GM18907 (cell line): ENCODE data around the gene TSPEAR.
"Not testable (repeated sequence)": the region's sequence is repeated elsewhere in the genome, so short reads cannot be mapped to it uniquely, and the experiment has no call there.

Experiments
- ATAC-seq: cut with Tn5 transposase; IDR thresholded peaks from one replicate; pipeline ENCODE4 v1.9.1; 2021; ENCODE audit warnings: mild to moderate bottlenecking, moderate library complexity; ENCODE audit not compliant: unreplicated experiment

Gene TSPEAR

GRCh38 chr21:44636209-44637017, 75.0 kb downstream of the TSPEAR start:
- ATAC-seq: no peak

GRCh38 chr21:44632067-44632466, 79.3 kb downstream of the TSPEAR start:
- ATAC-seq: no peak

- ATAC-seq: no peak
Observed at GRCh38 chr21:44630440-44630839, 80.9 kb downstream of the TSPEAR start.

- ATAC-seq: no peak
Observed at GRCh38 chr21:44628707-44629391, 82.5 kb downstream of the TSPEAR start.

GRCh38 chr21:44627831-44628233, 83.5 kb downstream of the TSPEAR start:
- ATAC-seq: not testable (repeated sequence)

GRCh38 chr21:44627181-44627822, 84.1 kb downstream of the TSPEAR start:
- not testable (repeated sequence) for ATAC-seq

GRCh38 chr21:44626673-44627143, 84.7 kb downstream of the TSPEAR start, which contains the start of gene KRTAP10-9:
Gene KRTAP10-9 (plus strand): TSS chr21:44627093. CDS start chr21:44627172, 79 bp downstream.
- ATAC-seq: no peak

GRCh38 chr21:44626262-44626661, 85.1 kb downstream of the TSPEAR start:
- ATAC-seq: no peak

- no peak for ATAC-seq
Observed at GRCh38 chr21:44625756-44626155, 85.6 kb downstream of the TSPEAR start.

- no peak for ATAC-seq
Observed at GRCh38 chr21:44623575-44623974, 87.8 kb downstream of the TSPEAR start.

GRCh38 chr21:44619886-44620285, 91.5 kb downstream of the TSPEAR start:
- ATAC-seq: no peak

GRCh38 chr21:44618909-44619308, 92.5 kb downstream of the TSPEAR start:
- no peak for ATAC-seq

- ATAC-seq: no peak
Observed at GRCh38 chr21:44618504-44618903, 92.9 kb downstream of the TSPEAR start.

GRCh38 chr21:44617071-44617501, 94.3 kb downstream of the TSPEAR start:
- ATAC-seq: no peak

GRCh38 chr21:44616591-44616926, 94.8 kb downstream of the TSPEAR start:
- no peak for ATAC-seq

GRCh38 chr21:44615911-44616590, 95.3 kb downstream of the TSPEAR start:
- ATAC-seq: no peak

- no peak for ATAC-seq
Observed at GRCh38 chr21:44615466-44615865, 95.9 kb downstream of the TSPEAR start.

- no peak for ATAC-seq
Observed at GRCh38 chr21:44614961-44615391, 96.4 kb downstream of the TSPEAR start.

- no peak for ATAC-seq
Observed at GRCh38 chr21:44614161-44614631, 97.2 kb downstream of the TSPEAR start.

GRCh38 chr21:44613386-44614155, 97.8 kb downstream of the TSPEAR start:
- ATAC-seq: no peak
